H1 (cell line): ENCODE measurements around the gene NKAIN2. TPM values are rescaled to one million over a fixed set of nuclear protein-coding genes. Genes with fewer than 3 reads are reported as not detected.

Source experiments
- E2F6 ChIP-seq: IDR thresholded peaks from 2 replicates; pipeline ENCODE4 v1.6.1; 2012; ENCODE audit warnings: inconsistent platforms
- GTF2F1 ChIP-seq: IDR thresholded peaks from 2 replicates; pipeline ENCODE4 v1.6.1; 2012; ENCODE audit warnings: low read depth, low read length, improper control_type of control experiment, borderline replicate concordance
- polyA plus RNA-seq, 7 experiments: library from polyadenylated mRNA; depleted of rRNA in 3 of 7; stranded (reverse) in 5 of 7; unstranded in 2 of 7; fragments of >200 nt in 5 of 7; fragments of 200-250 nt in 2 of 7; gene quantifications; 1 replicate in 5 of 7; 2 replicates in 1 of 7; 4 replicates in 1 of 7; pipeline versions ENCODE4 v1.2.1 to v1.2.3, GENCODE V29; 2011 to 2013; ENCODE audit warnings: missing spikeins in 2 of 7, mixed read lengths in 2 of 7
- total RNA-seq: library from RNA; stranded (reverse); fragmentation: NEBNext Ultra II Directional; extraction: Animal tissue kit (Norgen Biotek cat#: 25700); gene quantifications from 2 replicates; pipeline ENCODE4 v1.2.1, GENCODE V29; 2021

NKAIN2 gene
- total and polyA plus RNA-seq, 2 of the 8 experiments (the other 6 are each of a cell fraction or from before 2014, with no cell fraction given): 0.20 to 0.34 TPM

- TF ChIP-seq E2F6 (no peak), GTF2F1 (no peak)
These were observed 949.3 kb downstream of the NKAIN2 start (continued) for GRCh38 chr6:124753001-124753400.
